22Rv1 (cell line): Measurements from ENCODE around the gene PWP2.
"Not testable (repeated sequence)": the region's sequence is repeated elsewhere in the genome, so short reads cannot be mapped to it uniquely, and the experiment has no call there.

Experiments
- CTCF ChIP-seq: fragments of 450-650 bp; IDR thresholded peaks from 2 replicates; pipeline ENCODE4 v1.5.1; 2017; ENCODE audit warnings: mild to moderate bottlenecking
- ZFX ChIP-seq: fragments of 450-650 bp; IDR thresholded peaks from 2 replicates; pipeline ENCODE4 v1.6.1; 2017; ENCODE audit warnings: antibody characterized with exemption, borderline replicate concordance

- not testable (repeated sequence) for TF ChIP-seq CTCF, ZFX
These were observed 46.7 kb downstream of the PWP2 start for GRCh38 chr21:44153889-44154228.
